ENCODE data around the gene TEX22. TPM values are rescaled to one million over a fixed set of nuclear protein-coding genes. Genes with fewer than 3 reads are reported as not detected.

The TEX22 gene
- total and polyA plus RNA-seq, 2 donors = 0.85 to 1.2 TPM

Other genes with a start within 250 kb of the TEX22 start
- gene JAG2, start 229.8 kb upstream of the TEX22 start, total RNA-seq = 8.8 TPM
- 40.8 TPM for gene JAG2, start 229.8 kb upstream of the TEX22 start, polyA plus RNA-seq
- gene NUDT14, start 217.2 kb upstream of the TEX22 start, total RNA-seq = 18.1 TPM
- 17.2 TPM for gene NUDT14, start 217.2 kb upstream of the TEX22 start, polyA plus RNA-seq
- 26.3 TPM for gene BTBD6, start 150.0 kb upstream of the TEX22 start, total RNA-seq
- gene BTBD6, start 150.0 kb upstream of the TEX22 start, polyA plus RNA-seq = 44.9 TPM
- 14.7 TPM for gene BRF1, start 97.5 kb upstream of the TEX22 start, total RNA-seq
- gene BRF1, start 97.5 kb upstream of the TEX22 start, polyA plus RNA-seq = 29.8 TPM
- gene PACS2, start 83.8 kb upstream of the TEX22 start, total RNA-seq = 20.5 TPM
- gene PACS2, start 83.8 kb upstream of the TEX22 start, polyA plus RNA-seq = 64.6 TPM
- 32.5 TPM for gene MTA1, start 21.3 kb downstream of the TEX22 start, total RNA-seq
- gene MTA1, start 21.3 kb downstream of the TEX22 start, polyA plus RNA-seq = 80.8 TPM
- 15.9 TPM for gene CRIP2, start 76.3 kb downstream of the TEX22 start, total RNA-seq
- gene CRIP2, start 76.3 kb downstream of the TEX22 start, polyA plus RNA-seq = 89.7 TPM
- gene CRIP1, start 88.3 kb downstream of the TEX22 start, total RNA-seq = 108 TPM
- gene CRIP1, start 88.3 kb downstream of the TEX22 start, polyA plus RNA-seq = 471 TPM
- gene TEDC1, start 92.7 kb downstream of the TEX22 start, total RNA-seq = 17.9 TPM
- gene TEDC1, start 92.7 kb downstream of the TEX22 start, polyA plus RNA-seq = 23.3 TPM
- 2.8 TPM for gene TMEM121, start 128.0 kb downstream of the TEX22 start, total RNA-seq
- gene TMEM121, start 128.0 kb downstream of the TEX22 start, polyA plus RNA-seq = 2.1 TPM